GM18909 (cell line): ENCODE measurements around the gene ANO1.

Experiments used
- ATAC-seq: cut with Tn5 transposase; IDR thresholded peaks from one replicate; pipeline ENCODE4 v1.9.1; 2021; ENCODE audit warnings: mild to moderate bottlenecking; ENCODE audit not compliant: unreplicated experiment, poor library complexity

ANO1 gene

DNA sequence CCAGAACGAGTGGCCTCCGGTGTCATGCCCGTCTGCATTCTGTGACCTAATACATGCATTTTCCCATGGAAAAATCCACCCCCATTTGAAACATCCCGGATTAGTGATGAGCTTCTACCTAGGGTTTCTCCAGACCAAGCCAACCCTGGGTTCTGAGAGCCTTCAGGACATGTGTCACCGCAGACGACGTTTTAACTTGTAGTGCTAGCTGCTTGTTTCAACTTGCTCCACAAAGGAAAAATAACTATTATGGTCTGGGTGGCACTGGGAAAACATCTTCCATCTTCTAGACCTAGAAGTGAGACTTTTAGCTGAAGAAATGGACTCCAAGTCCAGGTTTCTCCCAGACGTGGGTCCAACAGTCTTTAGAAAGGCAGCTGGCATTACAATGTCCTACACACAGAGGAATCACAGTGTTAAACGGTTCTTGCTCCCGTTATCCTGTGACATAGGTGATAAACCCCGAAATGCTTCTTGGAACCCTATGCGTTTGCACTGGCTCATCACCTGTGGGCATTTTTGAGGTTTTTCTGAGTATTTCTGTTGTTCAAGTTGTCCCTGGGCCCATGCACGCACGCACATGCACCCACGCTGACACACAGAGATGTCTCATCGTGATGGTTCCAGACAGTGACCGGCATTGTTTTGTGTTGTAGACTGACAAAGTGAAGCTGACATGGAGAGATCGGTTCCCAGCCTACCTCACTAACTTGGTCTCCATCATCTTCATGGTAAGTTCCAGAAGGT, 78.3 kb downstream of the ANO1 start:
- ATAC-seq: no peak

DNA sequence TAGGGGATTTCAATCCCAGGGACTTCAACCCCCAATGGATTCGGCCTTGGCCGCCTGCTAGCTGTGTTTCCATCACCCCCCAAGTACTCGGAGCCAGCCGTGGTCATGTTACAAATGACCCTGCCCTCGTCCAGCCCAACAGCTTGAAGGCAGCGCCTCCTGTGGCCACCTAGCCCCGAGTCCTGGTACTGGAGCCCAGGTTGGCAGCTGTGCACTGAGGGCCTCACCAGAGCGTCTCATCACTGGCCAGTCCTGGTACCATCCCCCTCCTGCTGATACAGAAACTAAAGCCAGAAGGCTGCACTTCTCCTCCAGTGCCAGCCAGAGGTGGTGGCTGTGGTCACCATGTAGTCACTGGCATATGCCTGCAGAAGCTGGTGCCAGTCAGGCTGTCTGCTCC, 80.1 kb downstream of the ANO1 start:
- no peak for ATAC-seq

DNA sequence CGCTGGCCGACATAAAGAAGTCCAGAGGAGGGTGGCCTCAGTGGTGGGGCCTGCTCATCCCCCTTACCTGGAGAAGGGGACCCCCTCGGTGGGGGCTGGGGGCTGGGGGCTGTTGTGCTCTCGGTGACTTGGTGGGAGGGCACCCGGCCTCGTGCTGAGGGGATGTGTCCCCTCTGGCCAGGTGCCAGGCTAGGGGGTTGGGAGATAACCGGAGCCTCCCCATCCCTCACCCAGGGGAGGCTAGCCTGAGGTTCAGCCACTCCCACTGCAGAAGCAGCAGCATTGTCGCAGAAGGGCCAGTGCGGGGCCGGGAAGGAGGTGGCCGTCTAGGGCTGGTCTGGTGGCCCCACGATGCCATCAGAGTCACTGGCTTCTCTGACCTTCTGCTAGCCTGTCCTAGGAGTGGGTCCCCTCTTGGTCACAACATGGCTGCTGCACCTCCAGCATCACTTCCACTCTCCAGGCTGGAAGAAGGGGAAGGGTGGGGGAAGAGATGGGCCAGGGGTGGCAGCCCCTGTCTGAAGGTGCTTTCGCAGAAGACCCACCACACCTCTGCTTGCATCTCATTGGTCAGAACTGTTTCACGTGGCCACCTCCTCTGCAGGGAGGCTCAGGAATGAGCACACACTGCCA, 80.8 kb downstream of the ANO1 start:
- ATAC-seq: no peak

DNA sequence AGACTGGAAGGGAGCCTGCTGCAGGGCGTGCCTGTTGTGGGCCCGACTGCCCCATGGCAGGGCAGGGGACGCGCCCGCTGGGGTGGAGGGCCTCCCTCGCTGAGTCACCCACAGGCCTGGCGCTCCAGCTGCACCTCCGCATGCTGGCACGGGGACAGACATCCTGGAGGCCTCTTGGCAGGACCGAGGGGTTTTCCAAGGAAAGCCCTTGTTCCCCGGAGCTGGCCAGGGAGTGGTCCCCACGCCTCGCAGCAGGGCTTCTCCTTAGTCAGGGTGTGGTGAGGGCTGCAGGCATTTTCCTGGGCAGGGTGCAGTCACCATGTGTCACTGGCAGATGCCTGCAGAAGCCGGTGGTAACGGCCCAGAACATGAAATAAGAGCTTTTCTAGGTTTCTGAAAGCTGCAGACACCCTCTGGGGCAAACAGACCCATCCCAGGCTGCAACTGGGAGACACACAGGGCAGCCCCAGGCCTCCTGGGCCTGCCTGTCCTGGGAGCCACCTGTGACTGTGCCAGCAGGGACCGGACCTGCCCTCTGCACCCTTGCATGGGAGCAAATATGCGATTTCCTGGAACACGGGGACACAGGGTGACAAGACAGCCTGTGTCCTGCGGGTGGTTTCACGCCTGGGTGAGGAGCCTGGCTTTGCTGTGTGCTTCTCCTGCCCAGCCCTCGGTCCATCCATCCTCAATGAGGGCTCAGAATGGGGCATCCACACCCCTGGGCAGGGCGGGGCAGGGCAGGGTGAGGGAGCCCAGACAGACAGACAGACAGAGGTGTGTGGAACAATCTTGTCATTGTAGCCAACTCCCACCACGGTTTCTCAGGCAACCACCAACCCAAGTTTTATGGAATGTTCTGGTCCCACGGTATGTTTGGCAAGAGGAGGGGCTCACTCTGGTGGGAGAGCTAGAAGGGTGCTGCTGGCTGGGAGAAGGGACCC, 81.8 kb downstream of the ANO1 start:
- ATAC-seq: no peak

DNA sequence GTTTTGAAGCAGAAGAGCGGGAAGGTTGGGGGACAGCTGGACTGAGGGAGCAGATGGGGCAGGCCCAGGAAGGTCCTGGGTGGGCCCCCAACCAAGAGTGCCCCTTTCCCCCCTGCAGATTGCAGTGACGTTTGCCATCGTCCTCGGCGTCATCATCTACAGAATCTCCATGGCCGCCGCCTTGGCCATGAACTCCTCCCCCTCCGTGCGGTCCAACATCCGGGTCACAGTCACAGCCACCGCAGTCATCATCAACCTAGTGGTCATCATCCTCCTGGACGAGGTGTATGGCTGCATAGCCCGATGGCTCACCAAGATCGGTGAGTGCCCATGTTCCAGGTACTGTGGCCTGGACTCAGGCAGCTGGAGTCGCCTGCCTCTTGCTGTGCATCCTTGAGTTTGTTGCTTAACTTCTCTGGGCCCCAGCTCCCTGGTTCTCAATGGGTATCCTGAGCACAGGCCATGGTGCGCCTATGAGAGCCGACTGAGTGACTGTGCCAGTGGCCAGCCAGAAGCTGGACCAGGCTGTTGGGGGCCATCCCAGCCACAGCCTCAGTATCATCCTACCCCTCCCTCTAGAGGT, 83.0 kb downstream of the ANO1 start:
- no peak for ATAC-seq

DNA sequence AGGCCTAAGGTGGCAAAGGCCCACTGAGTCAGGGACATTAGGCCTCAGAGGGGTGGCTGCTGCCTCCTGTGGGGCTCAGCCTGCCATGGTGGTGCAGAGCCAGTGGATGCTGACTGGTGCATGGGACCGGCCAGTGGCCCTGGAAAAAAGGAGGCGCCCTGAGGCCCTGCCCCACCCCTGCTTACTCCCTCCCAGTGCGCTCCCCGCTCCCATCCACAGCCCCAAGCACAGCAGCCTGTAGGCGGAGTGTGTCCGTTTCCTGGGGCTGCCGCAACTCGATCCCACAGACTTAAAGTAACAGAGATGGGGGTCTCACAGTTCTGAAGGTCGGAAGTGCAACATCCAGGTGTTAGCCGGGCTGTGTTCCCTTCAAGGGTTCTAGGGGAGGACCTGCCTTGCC, 86.6 kb downstream of the ANO1 start:
- ATAC-seq: no peak

DNA sequence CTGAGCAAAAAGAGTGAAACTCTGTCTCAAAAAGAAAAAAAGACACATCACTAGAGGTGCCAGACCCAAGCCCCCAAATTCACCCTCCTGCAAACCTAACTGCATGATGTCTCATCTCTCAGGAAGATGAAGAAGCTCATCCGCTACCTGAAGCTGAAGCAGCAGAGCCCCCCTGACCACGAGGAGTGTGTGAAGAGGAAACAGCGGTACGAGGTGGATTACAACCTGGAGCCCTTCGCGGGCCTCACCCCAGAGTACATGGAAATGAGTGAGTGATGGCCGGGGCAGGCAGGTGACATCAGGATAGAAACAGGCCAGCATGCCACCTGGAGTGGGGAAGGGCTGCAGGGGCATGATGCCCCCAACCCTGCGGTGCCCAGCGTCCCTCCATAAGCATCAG, 89.0 kb downstream of the ANO1 start:
- ATAC-seq: no peak

DNA sequence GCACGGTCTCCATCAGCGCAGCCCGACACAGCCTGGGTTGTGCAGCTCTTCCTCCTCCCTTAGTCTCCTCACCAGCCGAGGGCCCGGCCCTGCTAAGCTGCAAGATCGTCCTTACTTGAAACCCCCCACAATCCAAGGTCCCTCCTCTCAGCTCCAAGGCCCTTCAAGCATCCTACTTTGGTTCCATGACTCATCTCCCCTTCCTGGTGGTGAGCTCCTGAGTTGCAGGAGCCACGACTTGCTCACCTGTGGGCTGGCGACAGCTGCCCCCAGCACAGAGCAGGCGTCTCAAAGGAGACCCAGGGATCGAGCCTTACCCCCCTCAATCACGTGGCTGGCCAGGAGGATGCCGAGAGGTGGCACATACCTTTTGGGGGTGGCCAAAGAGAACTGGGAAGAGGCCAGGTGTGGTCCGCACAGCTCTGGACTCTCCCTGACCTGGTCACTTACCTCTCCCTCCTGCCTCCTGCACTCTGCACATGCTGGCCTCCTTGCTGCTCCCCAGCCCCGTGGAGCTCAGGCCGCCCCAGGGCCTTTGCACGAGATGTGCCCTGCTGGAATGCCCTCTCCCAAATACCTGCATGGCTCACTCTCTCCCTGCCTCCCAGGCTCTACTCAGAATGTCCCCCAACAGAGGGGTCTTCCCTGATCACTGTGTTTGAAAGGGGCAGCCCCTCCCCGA, 89.7 kb downstream of the ANO1 start:
- no peak for ATAC-seq

DNA sequence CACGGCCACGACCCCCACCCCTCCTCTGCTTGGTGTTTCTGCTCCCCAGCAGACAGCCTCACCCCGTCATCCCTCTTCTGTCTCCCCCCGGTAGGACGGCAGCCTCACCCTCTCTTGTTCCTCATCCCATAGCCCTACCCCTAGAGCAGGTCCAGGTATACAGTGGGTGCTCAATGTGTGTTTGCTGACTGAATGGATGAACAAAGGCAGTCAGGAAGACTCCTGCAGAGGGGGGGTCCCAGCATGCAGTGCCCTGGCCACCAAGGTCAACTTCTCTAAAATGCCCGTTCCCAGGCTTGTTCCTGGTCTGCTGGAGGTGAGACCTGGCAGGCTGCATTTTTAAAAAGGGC, 90.3 kb downstream of the ANO1 start:
- ATAC-seq: no peak

DNA sequence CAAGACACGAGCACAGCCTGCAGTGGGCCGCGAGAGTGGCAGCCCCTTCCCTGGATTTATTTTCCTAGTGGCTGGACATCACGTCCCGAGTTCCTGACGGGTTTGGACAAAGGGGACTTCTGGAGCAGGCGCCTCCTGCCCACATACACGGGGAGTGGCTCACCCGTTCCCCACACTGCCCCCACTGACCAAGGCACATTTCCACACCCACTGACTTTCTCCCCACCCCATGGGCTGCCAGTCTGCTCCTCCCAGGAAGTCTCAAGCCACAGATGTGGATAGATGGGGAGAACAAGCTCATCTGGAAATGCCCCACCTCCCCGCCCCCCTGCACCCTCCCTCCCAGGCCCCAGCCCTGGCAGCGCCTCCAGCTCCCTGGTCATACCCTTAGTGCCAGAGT, 91.0 kb downstream of the ANO1 start:
- no peak for ATAC-seq

DNA sequence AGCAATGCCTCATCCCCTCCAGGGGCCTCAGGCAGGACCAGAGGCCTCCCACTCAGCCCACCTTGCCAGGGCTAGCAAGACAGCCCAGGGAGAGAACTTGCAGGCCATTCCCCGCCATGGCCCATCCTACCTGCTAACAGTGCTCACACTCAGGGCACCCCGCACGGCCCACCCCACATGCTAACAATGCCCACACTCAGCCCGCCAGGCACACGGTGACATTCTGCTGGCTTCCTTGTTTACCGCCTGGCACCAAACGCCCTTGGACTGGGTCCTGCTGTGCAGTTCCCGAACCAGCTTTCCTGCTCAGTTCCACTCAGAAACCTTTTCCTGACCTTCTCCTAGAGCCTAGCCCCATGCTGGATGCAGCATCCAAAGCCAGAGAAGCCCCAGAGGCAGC, 91.5 kb downstream of the ANO1 start:
- no peak for ATAC-seq

DNA sequence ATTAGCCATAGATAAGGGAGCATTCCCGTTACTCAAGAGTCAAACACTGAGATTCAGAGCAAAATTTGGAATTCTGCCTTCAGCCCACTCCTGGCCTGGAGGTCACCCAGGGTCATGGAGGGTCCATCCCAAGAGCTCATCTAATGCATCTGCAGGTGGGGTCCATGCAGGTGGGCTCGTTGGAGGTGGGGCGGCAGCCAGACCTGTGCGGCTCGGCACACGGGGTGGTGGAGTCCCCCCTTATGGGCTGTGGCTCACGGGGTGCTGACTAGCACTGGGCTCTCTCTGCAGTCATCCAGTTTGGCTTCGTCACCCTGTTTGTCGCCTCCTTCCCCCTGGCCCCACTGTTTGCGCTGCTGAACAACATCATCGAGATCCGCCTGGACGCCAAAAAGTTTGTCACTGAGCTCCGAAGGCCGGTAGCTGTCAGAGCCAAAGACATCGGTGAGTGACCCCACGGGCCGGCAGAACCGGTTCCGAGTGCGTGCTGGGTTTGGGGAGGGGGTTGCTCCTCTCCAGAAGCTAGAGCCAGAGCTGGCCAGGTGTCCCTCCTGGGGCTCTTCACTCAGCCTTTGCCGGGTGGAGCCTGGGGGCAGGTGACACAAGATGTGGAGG, 92.6 kb downstream of the ANO1 start:
- ATAC-seq: no peak

DNA sequence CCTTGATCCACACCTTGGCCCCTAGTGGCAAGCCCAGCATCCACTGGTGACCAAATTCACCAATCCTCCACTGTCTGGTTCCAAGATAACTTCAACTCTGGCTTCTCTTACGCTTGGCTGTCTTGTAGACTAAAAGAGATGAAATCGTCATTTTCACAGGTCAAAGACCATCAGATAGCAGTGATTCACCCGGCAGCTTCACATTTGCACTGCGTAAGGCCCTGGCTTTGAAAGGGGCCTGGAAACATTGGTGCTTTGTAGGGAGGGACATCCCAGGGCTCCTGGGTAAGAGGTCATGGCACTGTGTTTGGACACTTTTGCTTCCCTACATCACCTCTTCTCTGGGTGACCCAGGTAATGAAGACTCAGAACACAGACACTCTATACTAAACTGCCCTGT, 94.9 kb downstream of the ANO1 start:
- ATAC-seq: no peak

DNA sequence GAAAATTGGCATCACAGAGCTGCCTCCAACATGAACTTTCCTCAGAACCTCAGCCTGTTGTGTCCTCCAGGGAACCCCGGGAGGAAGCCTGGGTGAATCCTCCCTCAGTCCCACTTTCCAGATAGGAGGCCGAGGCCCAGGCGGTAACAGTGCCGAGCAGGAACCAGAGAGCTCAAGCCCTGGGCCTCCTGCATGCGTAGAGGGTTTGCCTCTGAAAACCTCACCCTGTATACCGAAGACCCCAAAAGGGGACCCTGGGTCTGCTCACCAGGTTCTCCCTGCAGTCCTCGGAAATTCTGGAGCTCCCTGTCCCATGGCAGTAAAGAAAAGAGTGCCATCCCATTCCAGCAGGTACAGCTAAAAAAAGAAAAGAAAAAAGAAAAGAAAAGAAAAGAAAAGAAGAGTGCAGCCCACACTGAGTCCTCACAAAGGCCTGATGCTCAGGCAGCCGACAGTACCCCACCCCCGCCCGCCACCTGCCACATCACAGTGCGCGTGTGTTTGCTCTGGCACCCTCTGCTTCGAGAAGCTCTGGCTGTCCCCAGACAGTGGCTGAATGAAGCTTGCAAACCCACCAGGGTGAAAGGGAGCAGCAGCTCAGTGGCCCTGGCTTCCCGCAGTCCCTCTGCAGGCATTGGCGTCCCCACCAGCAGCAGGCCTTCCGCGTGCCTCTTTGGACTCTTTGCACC, 96.6 kb downstream of the ANO1 start:
- no peak for ATAC-seq

DNA sequence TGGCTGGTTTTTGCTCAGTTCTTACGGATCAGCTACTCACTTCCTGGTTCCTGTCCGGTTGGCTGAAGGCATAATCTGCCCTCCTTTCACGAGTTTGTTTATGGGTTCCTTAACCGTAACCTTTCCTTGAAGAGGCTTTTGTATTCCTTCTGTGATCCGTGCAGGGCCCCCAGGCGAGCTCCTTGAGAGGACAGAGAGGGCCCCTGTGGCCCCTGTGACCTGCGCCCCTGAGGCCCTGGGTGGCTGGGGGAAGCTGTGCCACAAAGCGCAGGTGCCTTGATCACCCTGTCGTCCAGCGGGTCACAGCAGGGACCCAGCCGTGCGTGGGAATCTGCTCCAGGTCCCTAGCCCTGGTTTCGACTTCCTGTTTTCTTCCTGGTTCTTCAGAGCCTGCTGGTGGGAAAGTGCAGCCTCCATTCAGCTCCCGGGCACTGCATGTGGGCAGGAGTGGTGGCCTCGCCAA, 97.2 kb downstream of the ANO1 start:
- ATAC-seq: no peak

DNA sequence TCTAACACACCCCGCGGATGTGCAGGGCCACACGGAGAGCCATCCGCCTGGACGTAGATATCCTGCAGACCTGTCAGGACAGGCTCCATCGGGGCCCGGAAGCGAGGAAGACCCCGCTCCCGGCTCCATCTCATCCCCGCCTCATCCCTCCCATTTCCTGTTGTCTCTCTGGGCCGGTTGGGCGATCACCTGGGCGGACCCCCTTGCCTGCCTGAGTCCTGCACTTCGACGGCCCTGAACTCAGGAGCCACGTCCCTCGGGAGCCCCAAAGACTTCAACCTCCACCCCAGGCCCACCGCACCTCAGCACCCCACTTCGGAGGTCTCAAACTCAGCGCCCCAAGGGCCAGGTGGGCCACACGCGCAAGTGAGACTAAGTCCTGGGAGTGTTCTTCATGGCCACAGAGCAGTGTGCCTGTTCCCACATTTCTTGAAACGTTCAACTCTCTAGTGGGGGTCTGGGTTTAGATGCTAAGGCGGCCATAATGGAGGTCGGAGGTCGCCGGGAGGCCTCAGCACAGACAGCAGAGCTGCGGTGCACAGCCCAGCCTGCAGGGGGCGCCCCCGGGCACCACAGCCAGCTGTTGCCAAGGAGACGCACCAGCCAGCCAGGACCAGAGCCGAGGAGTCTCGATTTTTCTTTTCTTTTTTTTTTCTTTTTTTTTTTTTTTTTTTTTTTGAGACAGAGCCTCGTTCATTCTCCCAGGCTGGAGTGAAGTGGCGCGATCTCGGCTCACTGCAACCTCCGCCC, 99.0 kb downstream of the ANO1 start:
- no peak for ATAC-seq

DNA sequence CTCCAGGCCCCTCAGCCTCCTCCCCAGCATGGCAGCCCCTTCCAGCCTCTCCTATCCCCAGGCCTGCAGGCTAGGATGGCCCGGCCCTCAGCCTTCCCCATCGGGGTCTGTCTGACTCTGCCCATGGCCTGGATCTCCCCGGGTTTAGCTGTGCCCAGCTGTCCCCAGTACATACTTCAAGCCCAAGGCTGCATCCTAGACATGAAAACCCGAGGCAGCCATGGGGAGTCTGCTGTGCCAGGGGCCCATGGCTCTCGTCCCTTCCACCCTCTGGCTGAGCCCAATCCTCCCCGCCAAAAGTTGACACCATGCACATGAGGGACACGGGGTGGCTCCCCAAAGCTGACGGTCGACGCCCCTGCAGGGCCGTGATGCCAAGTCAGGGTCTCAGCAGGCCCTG, 102.8 kb downstream of the ANO1 start:
- ATAC-seq: no peak

DNA sequence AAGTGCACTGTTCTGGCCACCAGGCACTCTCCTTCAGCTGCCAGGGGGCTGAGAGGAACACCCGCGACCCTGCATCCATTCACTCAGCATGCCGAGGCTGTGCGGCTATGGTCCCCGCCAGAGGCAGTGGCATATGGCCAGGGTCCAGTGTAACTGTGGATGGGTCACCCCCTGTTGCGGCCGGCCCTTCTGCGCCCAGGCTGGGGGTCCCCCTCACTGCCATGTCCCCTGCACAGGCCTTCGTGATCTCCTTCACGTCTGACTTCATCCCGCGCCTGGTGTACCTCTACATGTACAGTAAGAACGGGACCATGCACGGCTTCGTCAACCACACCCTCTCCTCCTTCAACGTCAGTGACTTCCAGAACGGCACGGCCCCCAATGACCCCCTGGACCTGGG, 104.1 kb downstream of the ANO1 start:
- no peak for ATAC-seq

DNA sequence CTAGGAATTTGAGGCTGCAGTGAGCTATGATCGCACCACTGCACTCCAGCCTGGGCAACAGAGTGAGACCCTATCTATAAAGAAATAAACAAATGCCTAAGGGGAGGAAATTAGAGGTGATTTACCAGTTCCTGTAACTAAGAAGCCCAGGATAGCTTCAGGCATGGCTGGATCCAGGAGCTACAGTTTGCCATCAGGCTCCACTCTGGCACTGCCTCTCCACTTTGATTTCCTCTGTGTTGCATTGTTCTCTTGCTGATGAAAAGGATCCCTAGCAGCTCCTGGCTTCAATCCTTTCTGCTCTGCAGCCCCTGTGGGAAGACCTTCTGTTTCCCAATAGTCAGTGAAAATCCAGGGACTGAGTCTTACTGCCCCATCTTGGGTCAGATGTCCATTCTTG, 104.9 kb downstream of the ANO1 start:
- no peak for ATAC-seq
